ENCODE results near the gene DRD3.

GRCh38 chr3:114221881-114222264 lies 43.0 kb upstream of the DRD3 start:
- TF ChIP-seq POLR2A (IDR thresholded peaks at IDR 0.05) (no peak), CTCF (IDR thresholded peaks at IDR 0.05) (no peak), POLR2AphosphoS5 (IDR thresholded peaks at IDR 0.05) (no peak), EP300 (IDR thresholded peaks at IDR 0.05) (no peak)
